ENCODE data around the gene USP6. TPM values are rescaled to one million over a fixed set of nuclear protein-coding genes. Genes with fewer than 3 reads are reported as not detected.
"Not testable (repeated sequence)": the region's sequence is repeated elsewhere in the genome, so short reads cannot be mapped to it uniquely, and the experiment has no call there.

Gene USP6
- polyA plus RNA-seq, 1 donor from 2014 or later, result 0.05 TPM

DNA sequence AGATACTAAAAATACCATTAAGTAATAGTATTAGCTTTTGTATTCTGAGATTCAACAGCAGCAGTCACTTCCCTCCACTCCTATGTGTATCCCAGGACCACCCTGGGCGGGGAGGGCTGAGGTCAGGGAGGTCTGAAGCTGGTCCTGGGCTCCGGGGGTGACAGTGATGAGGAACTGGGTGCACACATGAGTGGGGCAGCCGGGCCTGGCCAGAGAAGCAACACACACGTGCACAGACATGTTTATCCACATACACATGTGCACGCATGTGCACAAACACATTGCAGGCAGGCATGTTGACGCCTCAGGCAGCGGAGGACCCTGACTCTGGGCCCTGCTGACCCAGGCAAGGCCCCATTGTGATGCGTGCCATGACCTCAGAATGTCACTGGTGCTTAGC lies 12.6 kb downstream of the USP6 start:
- H3K27me3 Mint-ChIP-seq, result peaks cover 11% of the 10 kb centered on the region
- not testable (repeated sequence) for H3K4me1 Mint-ChIP-seq, H3K9me3 Mint-ChIP-seq, H3K4me3 Mint-ChIP-seq, H3K27ac Mint-ChIP-seq, H3K36me3 Mint-ChIP-seq

- no peaks in the 10 kb centered on the region for H3K9me3 Mint-ChIP-seq
- H3K4me1 Mint-ChIP-seq, result no peaks in the 10 kb centered on the region
- H3K36me3 Mint-ChIP-seq, result no peaks in the 10 kb centered on the region
- H3K27ac Mint-ChIP-seq, result no peak overlapping the region
- no peak overlapping the region for H3K4me3 Mint-ChIP-seq
- peaks cover 7% of the 10 kb centered on the region for H3K27me3 Mint-ChIP-seq
Observed at GRCh38 chr17:5128905-5129535, 13.2 kb downstream of the USP6 start.

DNA sequence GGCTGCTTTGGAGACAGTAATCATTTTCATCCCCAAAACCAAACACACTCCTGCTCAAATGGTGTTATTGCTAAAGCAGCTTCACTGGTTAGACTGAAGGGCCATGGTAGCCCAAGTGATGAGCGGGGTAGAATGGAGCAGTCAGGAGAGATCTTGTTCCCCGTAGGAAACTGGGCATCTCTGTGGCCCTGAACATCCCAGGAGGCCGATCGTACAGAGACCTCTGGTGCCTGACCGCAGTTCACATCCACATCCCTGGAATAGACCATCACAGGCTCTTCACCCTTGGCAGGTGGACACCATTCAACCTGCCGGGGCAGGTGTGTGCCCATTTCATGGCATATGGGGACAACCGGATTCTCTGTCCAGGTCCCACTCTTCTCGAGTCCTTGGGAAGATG lies 13.9 kb downstream of the USP6 start:
- H3K4me1 Mint-ChIP-seq, H3K27ac Mint-ChIP-seq, H3K9me3 Mint-ChIP-seq, H3K27me3 Mint-ChIP-seq, H3K4me3 Mint-ChIP-seq, H3K36me3 Mint-ChIP-seq: not testable (repeated sequence)

- not testable (repeated sequence) for H3K27ac Mint-ChIP-seq, H3K27me3 Mint-ChIP-seq, H3K9me3 Mint-ChIP-seq, H3K4me1 Mint-ChIP-seq, H3K4me3 Mint-ChIP-seq, H3K36me3 Mint-ChIP-seq
Observed at GRCh38 chr17:5130261-5130660, 14.4 kb downstream of the USP6 start.

- H3K4me3 Mint-ChIP-seq, H3K9me3 Mint-ChIP-seq, H3K36me3 Mint-ChIP-seq, H3K27me3 Mint-ChIP-seq, H3K4me1 Mint-ChIP-seq, H3K27ac Mint-ChIP-seq: not testable (repeated sequence)
Observed at GRCh38 chr17:5130687-5131086, 14.9 kb downstream of the USP6 start.

GRCh38 chr17:5131146-5131715 lies 15.4 kb downstream of the USP6 start:
- Mint-ChIP-seq H3K9me3 (no peaks in the 10 kb centered on the region), H3K27me3 (no peaks in the 10 kb centered on the region), H3K36me3 (no peaks in the 10 kb centered on the region), H3K4me3 (no peak overlapping the region), H3K4me1 (peaks cover 0 to 4% (median 0%) of the 10 kb centered on the region in 3 donors), H3K27ac (no peak overlapping the region)

DNA sequence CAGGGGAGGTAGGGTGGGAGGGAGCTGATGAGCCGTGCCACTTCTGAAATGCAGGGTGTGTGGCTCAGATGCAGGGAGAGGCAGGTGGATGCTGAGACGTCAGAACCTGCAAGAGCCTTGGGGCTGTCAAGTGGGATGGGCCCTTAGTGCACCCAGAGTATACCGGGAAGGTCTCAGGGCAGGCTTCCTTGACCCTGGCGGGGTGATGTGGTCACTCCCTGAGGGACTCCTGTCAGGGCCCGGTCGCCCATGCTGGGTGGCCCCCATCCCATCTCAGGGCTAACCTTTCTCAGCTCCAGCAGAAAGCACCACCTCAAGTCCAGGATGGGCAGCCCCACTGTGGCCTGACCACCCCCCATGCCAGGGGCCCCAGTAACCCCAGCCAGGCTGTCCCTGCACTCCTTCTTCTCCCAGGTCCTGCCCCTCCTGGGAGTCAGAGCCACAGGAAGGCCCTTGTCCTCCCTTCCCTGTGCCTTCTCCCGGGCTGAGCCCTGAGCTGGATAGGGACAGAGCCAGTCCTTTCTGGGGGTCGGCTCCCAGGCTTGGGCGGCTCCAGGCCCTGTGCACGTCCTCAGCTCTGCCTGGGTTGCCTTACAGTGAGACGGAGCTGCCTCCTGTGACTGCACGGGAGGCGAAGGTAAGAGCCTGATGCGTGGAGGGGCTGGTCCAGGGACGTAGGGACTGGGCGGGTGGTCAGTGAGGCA lies 16.1 kb downstream of the USP6 start:
- H3K27ac Mint-ChIP-seq, H3K4me1 Mint-ChIP-seq, H3K27me3 Mint-ChIP-seq, H3K4me3 Mint-ChIP-seq, H3K36me3 Mint-ChIP-seq, H3K9me3 Mint-ChIP-seq: not testable (repeated sequence)

DNA sequence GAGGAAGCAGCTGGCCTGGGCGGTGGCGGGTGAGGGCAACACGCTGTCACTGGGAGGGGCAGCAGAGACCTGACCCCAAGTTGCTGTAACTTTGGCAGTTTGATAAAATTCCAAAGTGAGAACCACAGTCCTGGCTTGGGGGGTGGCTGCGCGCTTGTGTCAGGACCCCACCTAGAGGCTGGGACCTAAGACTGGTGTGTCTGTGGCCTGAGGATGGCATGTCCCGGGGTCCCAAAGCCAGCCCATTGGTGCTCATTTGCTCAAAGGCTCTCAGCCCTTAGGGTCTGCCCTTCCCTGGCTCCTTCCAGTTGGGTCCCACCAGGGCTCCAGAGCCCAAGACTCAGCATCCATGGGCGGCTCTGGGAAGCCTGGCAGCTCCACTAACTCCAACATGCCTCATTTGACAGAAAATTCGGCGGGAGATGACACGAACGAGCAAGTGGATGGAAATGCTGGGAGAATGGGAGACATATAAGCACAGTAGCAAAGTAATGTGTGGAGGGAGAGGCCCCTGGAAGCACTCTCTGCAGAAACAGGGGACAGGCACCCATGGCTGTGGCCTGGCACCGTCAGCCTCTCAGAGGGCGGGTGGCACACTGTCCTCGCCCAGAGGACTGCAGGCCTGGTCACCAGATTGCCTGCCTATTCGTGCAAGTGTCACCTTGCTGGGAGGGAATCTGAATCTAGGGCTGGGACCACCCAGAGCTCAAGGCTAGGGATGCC lies 16.8 kb downstream of the USP6 start:
- not testable (repeated sequence) for H3K27me3 Mint-ChIP-seq, H3K4me1 Mint-ChIP-seq, H3K4me3 Mint-ChIP-seq, H3K9me3 Mint-ChIP-seq, H3K36me3 Mint-ChIP-seq
- H3K27ac Mint-ChIP-seq, result peak overlapping the region in 1 of 3 donors; percentile 57

DNA sequence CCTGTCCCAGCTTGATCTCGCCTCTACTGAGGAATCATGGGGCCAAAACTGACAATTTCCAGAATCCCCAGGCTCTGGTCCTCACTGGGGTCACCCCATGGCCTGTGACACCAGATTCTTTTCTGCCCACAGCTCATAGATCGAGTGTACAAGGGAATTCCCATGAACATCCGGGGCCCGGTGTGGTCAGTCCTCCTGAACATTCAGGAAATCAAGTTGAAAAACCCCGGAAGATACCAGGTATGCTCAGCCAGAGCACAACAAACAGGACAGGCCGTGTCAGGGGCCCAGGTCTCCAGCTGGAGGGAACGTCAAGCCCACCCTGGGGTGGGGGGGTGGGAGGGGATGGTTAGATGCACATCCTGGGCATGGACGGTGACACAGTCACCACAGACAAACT lies 17.5 kb downstream of the USP6 start:
- Mint-ChIP-seq H3K36me3 (no peaks in the 10 kb centered on the region), H3K27ac (peak overlapping the region in 1 of 3 donors; percentile 57)

GRCh38 chr17:5133961-5134360 lies 18.1 kb downstream of the USP6 start:
- not testable (repeated sequence) for H3K4me3 Mint-ChIP-seq

More for the DNA sequence above, 17.5 kb downstream of the USP6 start:
- H3K27me3 Mint-ChIP-seq, result no peaks in the 10 kb centered on the region
- peaks cover 0 to 4% (median 0%) of the 10 kb centered on the region in 3 donors for H3K4me1 Mint-ChIP-seq
- H3K4me3 Mint-ChIP-seq, result no peak overlapping the region
- H3K9me3 Mint-ChIP-seq, result no peaks in the 10 kb centered on the region

GRCh38 chr17:5134571-5134970 lies 18.7 kb downstream of the USP6 start:
- not testable (repeated sequence) for H3K4me1 Mint-ChIP-seq, H3K27ac Mint-ChIP-seq, H3K27me3 Mint-ChIP-seq, H3K36me3 Mint-ChIP-seq, H3K9me3 Mint-ChIP-seq, H3K4me3 Mint-ChIP-seq

More at GRCh38 chr17:5133961-5134360, 18.1 kb downstream of the USP6 start:
- not testable (repeated sequence) for H3K27ac Mint-ChIP-seq, H3K36me3 Mint-ChIP-seq, H3K4me1 Mint-ChIP-seq, H3K9me3 Mint-ChIP-seq, H3K27me3 Mint-ChIP-seq

GRCh38 chr17:5135131-5135712 lies 19.4 kb downstream of the USP6 start:
- H3K27me3 Mint-ChIP-seq, H3K9me3 Mint-ChIP-seq, H3K36me3 Mint-ChIP-seq, H3K4me1 Mint-ChIP-seq, H3K4me3 Mint-ChIP-seq: not testable (repeated sequence)
- peak overlapping the region in 1 of 3 donors; percentile 80 for H3K27ac Mint-ChIP-seq

GRCh38 chr17:5135726-5136579 lies 20.1 kb downstream of the USP6 start:
- H3K36me3 Mint-ChIP-seq, result no peaks in the 10 kb centered on the region
- no peak overlapping the region for H3K4me3 Mint-ChIP-seq
- peaks cover 0 to 4% (median 0%) of the 10 kb centered on the region in 3 donors for H3K4me1 Mint-ChIP-seq
- no peaks in the 10 kb centered on the region for H3K27me3 Mint-ChIP-seq
- H3K9me3 Mint-ChIP-seq, result no peaks in the 10 kb centered on the region
- peak overlapping the region in 1 of 3 donors; percentile 80 for H3K27ac Mint-ChIP-seq

DNA sequence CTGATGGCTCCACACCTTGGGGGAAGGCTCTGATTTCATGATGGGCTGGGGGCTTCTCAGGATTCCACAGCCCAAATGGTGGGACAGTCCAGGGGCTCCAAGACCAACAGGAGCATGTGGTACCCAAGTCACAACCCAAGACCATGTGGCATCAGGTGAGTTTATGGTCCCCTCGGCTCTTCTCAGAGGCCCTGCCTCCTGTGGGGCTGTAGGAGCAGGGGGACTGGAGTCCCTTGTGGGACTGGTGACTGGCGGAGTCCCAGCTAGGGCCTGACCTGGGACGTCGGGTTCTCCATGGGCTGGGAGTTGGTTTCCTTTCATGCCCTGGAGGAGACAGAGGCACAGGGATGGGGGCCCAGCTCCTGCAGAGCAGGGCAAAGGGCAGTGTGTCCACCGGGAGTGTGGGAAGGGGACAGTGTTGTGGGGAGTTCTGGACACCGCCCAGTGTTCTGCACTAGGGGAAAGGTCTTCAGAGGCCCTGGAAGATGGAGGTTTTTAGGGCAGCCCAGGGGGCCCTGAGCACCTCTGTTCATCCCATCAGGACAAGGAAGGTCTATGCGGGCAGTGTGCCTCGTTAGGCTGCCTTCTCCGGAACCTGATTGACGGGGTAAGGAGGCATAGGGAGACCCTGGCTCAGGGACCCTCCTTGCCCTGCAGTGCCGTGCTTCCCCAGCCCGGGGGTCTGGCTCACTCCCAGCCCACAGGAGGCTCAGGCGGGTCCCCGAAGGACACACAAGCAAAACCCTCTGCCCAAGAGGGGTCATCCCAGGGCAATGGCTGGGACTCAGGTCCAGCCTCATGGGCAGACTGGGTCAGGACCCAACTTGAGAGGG lies 21.0 kb downstream of the USP6 start:
- not testable (repeated sequence) for H3K27me3 Mint-ChIP-seq, H3K4me1 Mint-ChIP-seq, H3K27ac Mint-ChIP-seq, H3K4me3 Mint-ChIP-seq, H3K9me3 Mint-ChIP-seq, H3K36me3 Mint-ChIP-seq
